NCI-H187 treated with DMSO at 0.1 percent for 48 hours (cell line): ENCODE data around the gene TP63.

Experiments
- DNase-seq: peaks from one replicate; lab custom pipeline; 2025; lab: John Stamatoyannopoulos, UW

Gene TP63

DNA sequence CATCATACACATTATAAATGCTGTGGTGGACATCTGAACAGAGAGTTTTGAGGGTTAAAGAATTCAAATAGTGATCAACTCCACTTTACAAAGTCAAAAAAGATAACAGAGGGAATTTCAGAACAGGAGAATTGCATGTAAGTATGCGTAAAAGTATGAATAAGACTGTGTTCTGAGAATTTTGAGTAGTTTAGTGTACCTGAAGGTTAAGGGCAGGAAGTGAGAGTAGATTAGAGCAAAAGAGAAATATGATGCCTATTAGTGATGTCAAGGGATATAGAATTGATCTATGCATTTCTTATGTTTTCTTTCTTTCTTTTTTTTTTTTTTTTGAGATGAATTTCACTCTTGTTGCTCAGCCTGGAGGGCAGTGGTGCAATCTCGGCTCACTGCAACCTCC lies 53.1 kb downstream of the TP63 start:
- no peak for DNase-seq

DNA sequence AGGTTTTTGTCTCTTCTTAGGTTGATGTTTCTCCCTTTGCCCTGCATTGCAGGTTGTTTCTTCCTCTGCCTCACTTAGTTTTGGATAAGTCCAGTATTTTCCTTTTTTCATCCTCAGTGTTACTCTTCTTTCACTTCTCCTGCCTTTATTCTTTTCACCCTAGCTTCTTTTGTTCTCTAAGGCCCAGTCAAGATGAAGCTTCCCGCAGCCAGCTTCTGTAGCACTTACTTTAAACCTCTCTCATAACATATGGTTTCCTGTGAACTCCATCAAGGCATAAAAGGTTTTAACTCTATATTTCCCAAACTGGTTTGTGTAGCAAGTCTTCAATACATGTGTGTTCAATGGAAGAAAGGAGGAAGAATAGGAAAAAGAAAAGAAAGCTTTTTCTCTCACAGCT lies 54.1 kb downstream of the TP63 start:
- DNase-seq, result no peak

DNA sequence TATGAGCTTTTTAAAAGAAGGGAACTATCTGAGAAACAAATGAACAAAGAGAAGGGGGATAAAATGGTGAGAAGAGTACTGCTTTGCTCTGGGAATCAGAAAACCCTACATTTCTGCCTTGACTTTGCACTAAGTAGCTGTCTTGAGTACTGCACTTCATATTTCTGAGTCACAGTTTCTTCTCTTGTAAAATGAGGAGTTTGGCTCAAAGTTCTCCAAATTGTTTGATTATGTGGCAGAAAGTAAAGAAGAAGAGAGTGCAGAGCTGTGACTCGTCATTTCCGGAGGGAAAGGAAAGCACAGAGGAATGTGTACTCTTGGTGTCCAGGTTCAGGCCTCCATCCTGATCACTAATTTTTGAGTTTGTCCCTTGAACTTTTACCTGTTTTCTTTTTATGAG lies 54.7 kb downstream of the TP63 start:
- no peak for DNase-seq

DNA sequence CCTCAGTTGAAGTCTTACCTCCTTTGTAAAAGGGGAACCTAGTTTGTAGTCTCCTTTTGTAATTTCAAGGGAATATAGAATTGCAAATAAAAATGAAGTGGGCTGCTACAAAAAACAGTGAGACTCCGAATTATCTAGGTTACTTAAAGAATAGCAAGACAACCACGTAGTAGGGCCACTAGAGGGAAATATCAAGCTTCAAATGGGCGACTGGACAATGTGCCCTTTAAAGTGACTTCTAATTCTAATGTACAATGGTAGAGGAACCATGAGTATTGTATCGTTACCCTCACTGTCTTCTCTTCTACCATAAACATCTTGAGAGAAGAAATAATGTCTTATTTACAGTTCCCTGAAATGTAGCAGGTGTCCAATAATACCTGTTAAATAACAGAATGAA lies 56.3 kb downstream of the TP63 start:
- no peak for DNase-seq

DNA sequence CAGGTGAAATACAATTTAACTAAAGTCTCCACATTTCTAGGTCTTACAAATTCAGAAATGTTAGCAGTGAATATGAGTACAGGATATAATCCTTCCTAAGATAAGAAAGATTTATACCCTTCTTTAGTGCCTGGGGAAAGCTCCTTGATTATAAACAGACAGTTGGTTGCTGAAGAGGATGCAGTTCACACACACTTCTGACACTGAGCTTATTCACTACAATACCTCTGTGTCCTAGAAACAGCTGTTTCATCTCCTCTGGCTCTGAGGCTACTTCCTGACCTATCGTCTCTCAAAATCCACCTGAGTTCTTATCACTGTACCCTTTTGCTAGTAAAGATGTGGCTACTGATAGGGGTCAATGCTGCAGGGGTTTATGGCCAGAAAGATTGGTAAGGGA lies 57.1 kb downstream of the TP63 start:
- no peak for DNase-seq

DNA sequence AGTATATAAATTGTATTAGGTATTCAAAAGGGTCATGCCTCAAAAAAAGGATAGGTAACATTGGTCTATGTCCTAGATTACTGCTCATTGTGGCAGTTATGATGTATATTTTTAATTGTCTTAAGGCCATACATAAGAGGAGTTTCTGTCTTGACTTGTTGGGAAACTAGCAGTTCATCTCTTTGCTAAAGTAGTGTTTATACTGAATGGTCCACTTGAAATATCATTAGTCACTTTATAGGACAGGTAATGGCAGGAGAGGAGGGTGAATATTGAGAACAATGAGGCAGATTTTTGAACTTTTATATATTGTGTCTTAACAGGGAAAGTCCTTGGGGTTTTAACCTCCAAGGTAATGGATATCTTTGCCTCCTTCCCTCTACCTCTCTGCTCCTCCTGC lies 58.4 kb downstream of the TP63 start:
- DNase-seq, result peak; percentile 28

DNA sequence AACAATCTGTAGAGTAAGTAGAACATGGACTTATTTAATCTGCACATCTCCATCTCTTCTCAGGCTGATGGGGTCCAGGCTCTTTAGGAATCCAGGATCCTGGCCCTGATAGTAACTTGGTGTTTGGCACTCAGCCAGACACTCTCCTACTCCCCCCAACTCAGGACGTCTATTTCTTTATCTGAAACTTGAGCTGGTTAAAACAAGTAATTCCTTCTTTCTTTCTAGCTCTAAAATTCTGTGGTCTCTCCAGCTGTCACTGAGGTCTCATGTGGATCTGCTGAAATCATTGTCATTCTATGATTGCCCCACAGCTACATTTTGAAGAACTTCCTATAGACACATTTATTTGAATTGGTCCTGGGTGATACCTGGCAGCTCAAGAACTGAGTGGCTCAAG lies 59.0 kb downstream of the TP63 start:
- DNase-seq, result no peak

DNA sequence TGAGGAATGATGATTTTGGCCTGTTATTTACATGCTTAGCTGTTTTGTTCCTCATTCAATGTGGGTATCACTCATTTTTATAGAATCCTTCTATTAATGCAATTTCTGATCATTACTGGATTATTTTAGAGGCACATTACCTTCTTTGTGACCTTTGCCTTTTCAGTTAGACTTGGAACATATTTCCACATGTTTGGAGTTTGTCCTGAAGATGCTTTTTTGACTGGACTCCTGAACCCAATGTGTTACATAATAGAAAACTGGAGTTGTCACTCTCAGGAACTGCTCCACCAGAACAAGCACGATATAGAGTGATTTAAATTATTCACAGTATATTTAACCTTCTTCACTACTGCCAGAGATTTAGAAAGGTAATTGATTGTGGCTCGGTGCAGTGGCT lies 59.5 kb downstream of the TP63 start:
- DNase-seq, result no peak

DNA sequence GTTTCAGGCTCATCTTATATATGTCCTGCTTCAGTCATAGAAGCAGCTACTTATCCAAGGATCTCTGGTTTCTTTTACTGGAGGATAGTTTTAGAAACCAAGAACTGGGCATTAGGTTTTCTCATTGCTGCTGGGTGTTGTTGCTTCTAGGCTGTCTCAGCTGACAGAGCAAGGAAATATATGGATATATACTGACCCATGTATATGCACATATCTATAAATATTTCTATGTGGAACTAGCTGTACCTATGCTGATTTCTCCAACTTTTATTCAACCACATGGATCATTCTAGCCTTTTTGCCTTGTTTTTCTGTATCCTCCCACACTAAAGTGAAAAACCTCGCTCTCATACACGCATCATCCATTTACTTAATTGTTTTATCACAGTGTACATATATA lies 64.2 kb downstream of the TP63 start:
- DNase-seq, result no peak

DNA sequence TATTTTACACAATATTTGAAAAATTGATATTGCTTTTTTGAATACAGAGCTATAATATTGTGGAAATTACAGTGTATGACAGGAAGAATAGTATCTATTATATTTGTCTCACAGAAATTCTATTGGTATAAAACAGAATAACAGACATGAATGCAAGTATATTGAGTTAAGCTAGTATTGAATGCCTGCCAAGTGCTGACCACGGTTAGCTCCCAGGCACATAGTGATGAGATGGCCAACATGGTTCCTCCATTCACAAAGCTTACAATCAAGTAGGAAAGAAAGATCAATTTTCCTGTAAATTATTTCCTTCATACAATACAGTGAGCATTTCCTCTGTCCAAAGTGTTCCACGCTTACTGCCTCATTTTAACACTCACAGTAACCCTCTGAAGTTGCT lies 67.6 kb downstream of the TP63 start:
- DNase-seq, result no peak

DNA sequence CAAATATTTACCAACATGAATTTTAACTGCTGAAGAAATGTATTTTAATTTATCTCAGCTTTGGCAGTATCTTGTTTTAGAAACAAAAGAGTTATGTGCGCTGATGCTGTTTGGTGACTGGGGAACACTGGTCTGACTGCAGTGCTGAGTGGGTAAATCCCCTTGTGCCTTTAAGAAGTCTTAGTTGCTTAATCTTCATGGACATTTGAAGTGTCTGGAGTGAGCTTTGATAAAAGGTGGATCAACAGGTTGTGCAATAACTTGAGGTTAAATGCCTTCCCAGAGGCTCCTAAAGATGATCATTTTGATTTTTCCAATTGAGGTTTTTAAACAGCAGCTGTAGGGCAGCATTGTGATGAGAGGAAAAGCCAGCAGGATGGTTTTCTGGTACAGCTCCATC lies 68.7 kb downstream of the TP63 start:
- DNase-seq, result no peak

DNA sequence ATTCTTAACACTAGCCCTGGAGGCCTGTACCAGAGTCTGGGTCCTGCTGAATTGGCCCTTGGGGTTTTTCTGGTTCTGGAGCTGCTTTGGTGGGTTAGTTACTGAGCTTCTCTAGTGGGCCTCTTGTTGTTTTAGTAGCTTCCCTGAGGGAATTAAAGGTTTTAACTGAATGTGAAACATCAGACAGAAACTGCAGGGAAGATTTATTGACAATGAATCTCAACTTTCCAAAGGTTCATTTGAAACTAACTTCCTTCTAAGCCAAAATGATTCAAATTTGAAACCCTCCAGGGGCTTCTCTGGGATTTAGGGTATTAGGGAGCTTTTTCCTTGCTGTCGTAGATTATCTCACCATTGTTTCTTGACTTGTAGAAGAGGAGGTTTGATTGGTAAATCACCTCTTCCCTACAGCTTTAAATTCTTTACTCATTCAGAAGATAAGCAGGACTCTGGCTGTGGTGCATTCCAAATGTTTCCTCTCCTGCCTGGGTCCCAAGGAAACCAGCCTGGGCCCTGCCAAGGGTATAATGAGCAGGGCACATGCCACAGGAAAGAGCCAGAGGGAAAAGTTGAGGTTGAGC lies 71.0 kb downstream of the TP63 start:
- DNase-seq, result no peak

DNA sequence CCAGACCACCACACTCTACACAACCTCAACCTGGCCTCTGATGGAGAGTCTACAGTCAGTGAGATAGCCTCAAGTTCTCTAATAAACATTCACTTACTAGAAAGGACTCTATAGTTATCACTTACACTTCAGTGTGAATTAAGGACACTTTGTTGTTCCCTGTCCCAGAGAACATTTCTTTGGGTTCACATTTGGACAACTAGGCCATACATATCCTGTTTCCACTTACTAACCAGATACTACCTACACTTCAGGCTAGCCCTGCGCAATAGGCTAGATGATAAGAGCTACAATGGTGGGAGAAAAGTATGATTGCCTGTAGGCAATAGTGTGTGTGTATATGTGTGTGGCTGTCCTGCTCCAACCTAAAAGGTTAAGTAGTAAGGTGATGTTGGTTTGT lies 72.7 kb downstream of the TP63 start:
- DNase-seq, result no peak

DNA sequence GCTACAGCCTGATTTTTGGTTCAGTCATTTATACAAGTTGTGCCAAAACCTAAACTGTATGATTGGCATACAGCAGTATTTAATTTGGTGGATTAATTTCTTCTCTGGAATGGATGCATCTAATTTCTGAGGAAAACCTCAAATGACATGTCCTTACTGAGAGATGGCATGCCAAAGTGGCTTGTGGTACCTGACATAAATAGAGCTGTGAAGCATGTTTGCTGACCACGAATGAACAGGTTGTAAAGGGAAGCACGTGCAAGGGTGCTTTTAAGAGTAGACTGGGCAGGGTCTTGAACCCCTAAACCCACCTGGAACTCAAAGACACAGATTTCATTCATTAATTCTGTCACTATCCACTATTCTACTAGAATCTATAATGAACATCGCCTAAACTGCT lies 77.2 kb downstream of the TP63 start:
- no peak for DNase-seq

DNA sequence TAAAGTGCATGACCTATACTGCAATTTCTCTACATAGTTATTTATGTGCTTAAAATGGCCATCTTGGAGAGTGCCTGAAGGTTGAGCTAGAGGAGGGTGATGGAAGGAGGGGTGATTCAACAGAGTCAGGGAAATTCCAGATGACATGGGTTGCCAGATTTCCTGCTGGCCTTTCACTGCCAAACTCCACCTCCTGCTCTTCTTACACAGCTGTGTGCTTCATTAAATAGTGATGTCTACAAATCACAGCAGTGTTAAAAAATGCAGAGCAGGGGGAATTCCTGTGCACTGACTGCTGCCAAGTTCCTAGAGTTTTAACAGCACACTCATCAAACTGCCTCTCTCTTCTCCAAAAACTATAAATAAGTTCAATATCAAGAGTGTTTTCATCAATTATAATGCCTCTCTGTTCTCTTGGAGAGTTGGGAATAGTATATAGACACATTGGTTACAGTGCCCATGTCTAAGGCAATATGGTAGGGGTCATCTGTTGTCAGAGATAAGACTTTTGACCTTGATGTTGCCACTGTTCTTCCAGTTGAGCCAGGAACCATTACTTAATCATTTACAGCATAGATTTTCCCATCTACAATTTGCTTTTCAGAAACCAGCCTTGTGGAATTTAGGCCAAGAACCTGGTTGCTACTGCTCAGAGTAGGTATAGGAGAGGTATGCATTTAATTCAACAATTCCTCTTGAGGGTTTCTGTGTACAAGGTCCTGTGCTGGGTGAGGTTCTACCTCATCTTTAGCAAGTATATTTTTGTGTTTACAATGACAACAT lies 79.6 kb downstream of the TP63 start:
- DNase-seq, result no peak

DNA sequence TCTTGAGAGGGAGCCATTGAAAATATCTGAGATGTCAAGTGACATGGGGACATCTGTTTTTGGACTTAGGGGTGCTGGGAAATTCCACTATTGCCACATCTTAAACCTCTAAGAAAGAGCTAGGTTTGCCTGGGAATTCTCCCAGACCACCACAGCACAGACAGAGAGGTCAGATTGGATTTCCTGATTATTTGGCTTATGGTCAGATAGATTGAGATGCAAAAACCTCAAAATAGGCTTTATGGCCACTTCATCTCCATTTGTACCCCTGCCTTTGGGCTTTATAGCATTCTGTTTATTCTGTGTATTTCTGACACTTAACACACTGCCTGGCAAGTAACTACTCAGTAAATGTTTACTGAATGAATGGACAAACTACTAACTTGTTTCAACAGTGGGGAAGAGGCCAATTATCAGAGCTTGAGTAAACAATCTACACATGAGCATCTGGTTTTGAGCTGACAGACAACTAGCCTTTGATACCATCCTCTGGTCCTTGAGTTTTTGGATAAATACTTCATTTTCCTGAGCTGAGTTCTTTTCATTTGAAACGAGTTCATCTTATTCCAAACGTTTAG lies 81.8 kb downstream of the TP63 start:
- DNase-seq, result peak; percentile 52

DNA sequence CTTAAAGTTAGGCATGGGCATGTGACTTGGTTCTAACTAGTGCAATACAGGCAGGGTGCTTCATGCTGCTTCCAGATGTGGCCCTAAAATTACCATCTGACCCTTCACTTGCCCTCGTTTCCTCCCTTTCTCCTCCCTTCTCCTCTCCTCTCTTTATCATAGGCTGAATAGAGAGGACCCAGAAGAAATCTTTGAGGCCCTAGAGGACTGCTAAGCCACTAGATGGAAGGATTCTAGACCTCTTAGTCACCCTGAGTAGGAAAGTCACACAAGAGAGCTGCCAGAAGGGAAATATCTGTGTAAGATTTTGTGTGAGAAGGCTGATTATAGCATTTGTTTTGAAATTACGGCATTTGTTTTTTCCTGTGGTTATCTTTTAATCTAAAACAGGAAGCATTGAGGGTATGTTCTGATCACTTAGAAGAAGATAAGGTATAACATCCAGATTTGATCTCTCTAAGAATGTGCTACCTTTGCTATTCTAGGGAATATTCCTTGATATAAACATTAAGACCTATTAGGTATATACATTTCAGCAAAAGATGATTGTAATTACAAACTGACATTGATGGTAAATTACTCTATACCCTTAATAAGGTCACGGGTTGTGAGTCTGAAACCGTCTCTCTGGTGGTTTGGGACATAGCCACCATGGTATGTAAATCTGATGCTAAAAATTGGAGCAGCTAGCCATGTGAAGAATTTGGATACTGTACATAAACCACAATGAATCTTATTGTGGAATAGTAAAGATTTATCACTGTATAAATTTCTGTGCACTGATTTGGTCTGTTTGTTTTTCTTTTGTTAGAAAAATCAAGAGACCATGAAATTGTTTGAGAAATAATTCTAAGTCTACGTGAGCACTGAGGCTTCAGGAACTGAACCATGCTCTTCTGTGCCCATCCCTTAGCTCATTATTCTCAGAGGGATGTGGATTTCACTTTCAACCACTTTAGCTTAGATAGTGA lies 84.1 kb downstream of the TP63 start:
- DNase-seq, result no peak

DNA sequence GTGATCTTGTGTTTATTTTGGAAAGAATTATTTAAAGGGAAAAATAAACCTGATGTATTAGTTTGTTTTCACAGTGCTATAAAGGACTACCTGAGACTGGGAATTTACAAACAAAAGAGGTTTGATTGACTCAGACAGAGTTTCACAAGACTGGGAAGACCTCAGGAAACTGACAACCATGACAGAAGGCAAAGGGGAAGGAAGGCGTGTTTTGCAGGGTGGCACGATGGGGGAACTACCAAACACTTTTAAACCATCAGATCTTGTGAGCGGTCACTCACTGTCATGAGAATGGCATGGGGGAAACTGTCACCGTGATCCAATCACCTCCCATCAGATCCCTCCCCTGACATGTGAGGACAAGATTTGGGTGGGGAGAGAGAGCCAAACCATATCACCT lies 87.0 kb downstream of the TP63 start:
- no peak for DNase-seq

DNA sequence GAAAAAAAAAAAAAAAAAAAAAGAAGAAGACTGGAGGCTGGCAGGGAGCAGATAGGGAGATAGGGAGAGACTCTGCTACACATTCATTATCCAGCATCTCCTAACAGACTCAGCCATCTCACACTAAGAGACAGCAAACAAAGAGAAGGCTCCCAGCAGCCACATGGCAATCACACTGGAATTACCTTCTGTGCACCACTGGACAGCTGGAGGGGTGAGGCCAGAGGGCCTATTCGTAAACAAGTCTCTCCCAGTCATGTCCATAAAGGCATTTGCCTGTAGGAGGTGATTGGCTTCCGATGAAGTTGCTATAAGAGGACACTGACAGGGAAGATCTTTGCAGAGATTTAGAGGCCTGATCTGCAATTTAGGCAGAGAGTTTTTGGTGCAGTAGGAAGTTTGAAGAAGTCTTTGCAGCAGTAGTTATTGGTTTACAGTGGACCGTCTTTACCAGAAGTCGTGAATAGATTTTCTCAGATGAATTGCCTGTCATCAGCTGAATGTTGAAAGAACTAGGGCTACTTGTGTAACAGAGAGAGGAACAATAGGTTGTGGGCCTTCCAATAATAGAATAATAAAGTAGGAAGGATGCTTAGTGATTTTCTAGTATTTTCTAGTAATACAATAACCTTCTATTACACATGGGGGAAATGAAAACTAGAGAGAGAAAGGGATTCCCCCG lies 89.7 kb downstream of the TP63 start:
- no peak for DNase-seq

DNA sequence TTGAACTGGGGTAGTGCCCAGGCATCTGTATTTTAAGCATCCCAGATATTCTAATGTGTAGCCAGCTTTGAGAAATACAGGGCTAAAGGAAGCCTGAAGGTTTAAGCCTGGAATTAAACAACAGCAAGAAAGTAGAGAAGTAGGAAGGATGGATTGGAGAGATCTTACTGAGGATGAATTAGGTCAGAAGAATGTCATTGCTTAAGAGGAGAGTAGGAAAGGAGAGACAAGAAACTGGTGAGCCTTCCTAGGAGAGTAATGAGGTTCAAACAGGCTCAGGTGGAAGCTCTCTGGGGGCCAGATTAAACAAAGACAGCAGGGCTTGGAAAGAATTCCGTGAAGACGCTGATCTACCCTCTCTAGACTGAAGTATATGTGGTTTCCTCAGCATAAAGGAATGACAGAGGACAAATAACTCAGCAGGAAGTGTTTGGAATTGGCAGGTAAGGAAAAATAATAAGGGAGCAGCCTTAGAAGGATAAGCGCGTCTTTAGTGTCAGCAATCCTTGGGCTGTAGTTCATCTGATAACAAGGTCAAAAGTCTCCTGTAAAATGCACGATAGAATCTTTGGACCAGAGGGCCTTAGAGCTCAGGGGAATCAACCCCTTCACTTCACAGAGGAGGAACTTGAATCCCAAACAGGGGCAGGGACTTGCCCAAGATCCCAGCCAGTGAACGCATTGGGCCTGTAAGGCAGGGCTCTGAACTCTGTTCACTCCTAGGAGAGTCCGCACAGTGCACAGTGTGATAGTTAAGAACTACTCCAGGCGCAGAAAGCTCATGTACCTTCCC lies 90.9 kb downstream of the TP63 start:
- DNase-seq, result no peak

DNA sequence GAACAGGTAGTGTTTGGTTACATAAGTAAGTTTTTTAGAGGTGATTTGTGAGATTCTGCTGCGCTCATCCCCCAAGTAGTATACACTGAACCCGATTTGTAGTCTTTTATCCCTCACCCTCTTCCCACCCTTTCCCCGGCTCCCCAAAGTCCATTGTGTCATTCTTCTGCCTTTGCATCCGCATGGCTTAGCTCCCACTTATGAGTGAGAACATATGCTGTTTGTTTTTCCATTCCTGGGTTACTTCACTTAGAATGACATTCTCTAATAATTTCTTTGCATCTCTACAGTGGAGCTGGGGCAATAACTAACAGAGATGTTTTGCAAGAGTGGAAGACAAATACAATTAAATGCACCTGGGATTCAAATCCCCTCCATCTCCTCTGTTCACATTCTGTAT lies 93.2 kb downstream of the TP63 start:
- DNase-seq, result no peak
